DND-41 (cell line): ENCODE measurements around the gene LACTB.

Experiments used
- ATAC-seq: fragments of 200-7000 bp; cut with Tn5 transposase; 3 replicates; pipeline ENCODE4 v1.9.1; 2021; ENCODE audit warnings: low read depth; ENCODE audit not compliant: insufficient read depth
- DNase-seq: peaks from one replicate; pipeline ENCODE4 v3.0.0-alpha.2; 2020
- H2AFZ ChIP-seq: 2 replicates; pipeline ENCODE4 v1.6.0; 2012; ENCODE audit warnings: low read depth, low read length
- H3K27ac ChIP-seq: 2 replicates; pipeline ENCODE4 v1.5.1; 2012; ENCODE audit warnings: low read length, inconsistent platforms
- H3K27me3 ChIP-seq: fragments of 200-600 bp; sonication (generic); 2 replicates; pipeline ENCODE4 v1.6.0; 2012; ENCODE audit warnings: low read length, mild to moderate bottlenecking, inconsistent platforms; ENCODE audit not compliant: insufficient read depth, poor library complexity
- H3K36me3 ChIP-seq: 2 replicates; pipeline ENCODE4 v1.5.1; 2012; ENCODE audit warnings: low read length, inconsistent platforms; ENCODE audit not compliant: insufficient read depth
- H3K4me1 ChIP-seq: 2 replicates; pipeline ENCODE4 v1.5.1; 2012; ENCODE audit warnings: mild to moderate bottlenecking, low read length; ENCODE audit not compliant: insufficient read depth
- H3K4me2 ChIP-seq: 2 replicates; pipeline ENCODE4 v1.6.0; 2012; ENCODE audit warnings: mild to moderate bottlenecking, moderate library complexity, low read length, inconsistent platforms; ENCODE audit not compliant: insufficient read depth
- H3K4me3 ChIP-seq, 2 experiments: fragments of 200-600 bp in 1 of 2; shearing (Covaris generic) in 1 of 2; 2 replicates each; pipeline ENCODE4 v1.5.1; 2012 to 2016; ENCODE audit warnings: inconsistent platforms in 2 of 2, low read length in 2 of 2, mild to moderate bottlenecking in 2 of 2, low read depth in 1 of 2, moderate library complexity in 1 of 2
- H3K79me2 ChIP-seq: 2 replicates; pipeline ENCODE4 v1.6.0; 2012; ENCODE audit warnings: low read length, inconsistent platforms; ENCODE audit not compliant: insufficient read depth
- H3K9ac ChIP-seq: 2 replicates; pipeline ENCODE4 v1.6.0; 2012; ENCODE audit warnings: low read depth, mild to moderate bottlenecking, inconsistent platforms, low read length, moderate library complexity
- H3K9me3 ChIP-seq: 2 replicates; pipeline ENCODE4 v1.5.1; 2012; ENCODE audit warnings: low read length, moderate library complexity, mild to moderate bottlenecking, inconsistent platforms; ENCODE audit not compliant: insufficient read depth, severe bottlenecking
- H4K20me1 ChIP-seq: 2 replicates; pipeline ENCODE4 v1.6.0; 2012; ENCODE audit warnings: low read length; ENCODE audit not compliant: insufficient read depth
- EZH2 ChIP-seq: IDR thresholded peaks from 3 replicates; pipeline ENCODE4 v1.6.1; 2012; ENCODE audit warnings: borderline replicate concordance, low read depth, mild to moderate bottlenecking, moderate library complexity, low read length, inconsistent platforms; ENCODE audit not compliant: severe bottlenecking
- TF ChIP-seq, protein P1 (sequence below): IDR thresholded peaks from 2 replicates; pipeline ENCODE4 v1.5.1; 2012; ENCODE audit warnings: borderline replicate concordance, low read length, moderate library complexity, mild to moderate bottlenecking; ENCODE audit not compliant: poor library complexity, severe bottlenecking; ENCODE audit errors: extremely low read depth

The LACTB gene

DNA sequence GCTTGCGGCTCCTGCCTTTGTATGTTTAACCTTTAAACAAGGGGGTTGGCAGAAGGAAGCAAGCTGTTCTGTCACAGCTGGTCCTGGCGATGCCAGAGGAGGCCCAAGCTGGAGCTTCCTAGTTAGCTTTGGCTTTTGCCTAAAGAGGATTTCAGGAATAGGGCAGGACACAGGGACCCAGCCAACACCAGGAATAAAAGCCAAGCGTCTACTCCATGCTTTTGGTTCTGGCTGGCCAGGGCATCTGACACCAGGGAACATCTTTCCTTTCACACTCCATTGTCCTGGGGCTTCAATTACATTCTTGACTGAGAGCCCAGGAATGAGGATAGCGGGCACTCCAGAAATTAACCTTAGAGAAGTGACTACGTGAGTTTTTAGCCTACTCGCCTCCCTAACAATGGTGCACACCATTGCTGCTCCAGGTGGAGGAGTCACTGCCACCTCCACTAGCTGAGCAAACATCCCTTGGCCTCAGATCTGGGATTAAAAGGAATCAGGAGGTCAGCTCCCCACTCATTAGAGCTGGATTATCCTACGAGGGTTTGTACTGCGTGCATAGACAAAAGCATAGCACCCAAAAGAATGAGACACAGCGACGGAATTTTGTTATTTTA is 40.9 kb upstream of the LACTB start:
- no peaks in the 10 kb centered on the region for H3K36me3 ChIP-seq
- TF ChIP-seq, protein P1, sequence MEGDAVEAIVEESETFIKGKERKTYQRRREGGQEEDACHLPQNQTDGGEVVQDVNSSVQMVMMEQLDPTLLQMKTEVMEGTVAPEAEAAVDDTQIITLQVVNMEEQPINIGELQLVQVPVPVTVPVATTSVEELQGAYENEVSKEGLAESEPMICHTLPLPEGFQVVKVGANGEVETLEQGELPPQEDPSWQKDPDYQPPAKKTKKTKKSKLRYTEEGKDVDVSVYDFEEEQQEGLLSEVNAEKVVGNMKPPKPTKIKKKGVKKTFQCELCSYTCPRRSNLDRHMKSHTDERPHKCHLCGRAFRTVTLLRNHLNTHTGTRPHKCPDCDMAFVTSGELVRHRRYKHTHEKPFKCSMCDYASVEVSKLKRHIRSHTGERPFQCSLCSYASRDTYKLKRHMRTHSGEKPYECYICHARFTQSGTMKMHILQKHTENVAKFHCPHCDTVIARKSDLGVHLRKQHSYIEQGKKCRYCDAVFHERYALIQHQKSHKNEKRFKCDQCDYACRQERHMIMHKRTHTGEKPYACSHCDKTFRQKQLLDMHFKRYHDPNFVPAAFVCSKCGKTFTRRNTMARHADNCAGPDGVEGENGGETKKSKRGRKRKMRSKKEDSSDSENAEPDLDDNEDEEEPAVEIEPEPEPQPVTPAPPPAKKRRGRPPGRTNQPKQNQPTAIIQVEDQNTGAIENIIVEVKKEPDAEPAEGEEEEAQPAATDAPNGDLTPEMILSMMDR, result no peak
- no peak for TF ChIP-seq EZH2
- H3K27me3 ChIP-seq, result no peaks in the 10 kb centered on the region
- no peaks in the 10 kb centered on the region for H3K9me3 ChIP-seq
- no peak overlapping the region for H3K4me2 ChIP-seq
- no peak for ATAC-seq
- H3K4me3 ChIP-seq, result no peak overlapping the region
- H3K27ac ChIP-seq, result no peak overlapping the region
- no peak overlapping the region for H3K9ac ChIP-seq
- no peak overlapping the region for H2AFZ ChIP-seq
- no peaks in the 10 kb centered on the region for H4K20me1 ChIP-seq
- H3K79me2 ChIP-seq, result no peaks in the 10 kb centered on the region
- DNase-seq, result no peak
- no peaks in the 10 kb centered on the region for H3K4me1 ChIP-seq

DNA sequence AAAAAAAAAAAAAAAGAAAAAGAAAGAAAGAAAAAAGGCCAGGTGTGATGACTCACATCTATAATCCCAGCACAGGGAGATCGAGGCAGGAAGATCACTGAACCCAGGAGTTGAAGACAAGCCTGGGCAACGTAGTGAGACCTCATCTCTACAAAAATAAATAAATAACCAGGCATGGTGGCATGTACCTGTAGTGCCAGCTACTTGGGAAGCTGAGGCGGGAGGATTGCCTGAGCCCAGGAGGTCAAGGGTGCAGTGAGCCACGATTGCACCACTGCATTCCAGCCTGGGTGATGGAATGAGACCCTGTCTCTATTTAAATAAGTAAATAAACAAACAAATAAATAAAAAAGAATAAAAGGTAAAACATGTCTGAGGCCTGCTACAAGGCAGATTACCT is 39.3 kb upstream of the LACTB start:
- Histone ChIP-seq H3K27ac (no peak overlapping the region), H3K9me3 (no peaks in the 10 kb centered on the region), H4K20me1 (no peaks in the 10 kb centered on the region), H3K36me3 (no peaks in the 10 kb centered on the region), H3K4me1 (no peaks in the 10 kb centered on the region), H3K27me3 (no peaks in the 10 kb centered on the region), H3K79me2 (no peaks in the 10 kb centered on the region), H3K9ac (no peak overlapping the region), H3K4me3 (no peak overlapping the region), H3K4me2 (no peak overlapping the region), H2AFZ (no peak overlapping the region)
- ATAC-seq (no peak), DNase-seq (no peak)
- TF ChIP-seq EZH2, result no peak
- TF ChIP-seq, protein P1, result no peak

DNA sequence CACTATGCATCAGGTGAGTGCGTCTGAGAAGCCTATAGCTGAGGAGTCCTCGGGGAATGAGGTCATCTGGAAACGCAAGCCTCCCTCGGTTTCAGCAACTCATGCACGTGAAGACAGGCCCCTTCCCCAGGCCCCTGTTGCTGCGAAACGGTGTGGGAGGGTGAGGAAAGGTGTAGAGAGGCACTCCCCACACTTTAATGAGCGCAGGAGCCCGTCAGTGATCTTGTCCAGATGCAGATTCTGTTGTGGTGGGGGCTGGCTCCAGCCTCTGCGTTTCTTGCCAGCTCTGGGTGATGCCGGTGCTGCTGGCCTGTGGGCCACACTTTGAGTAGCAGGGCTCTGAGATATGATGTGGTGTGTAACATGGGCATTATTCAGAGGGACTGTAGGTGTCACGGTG is 38.6 kb upstream of the LACTB start:
- Histone ChIP-seq H3K27me3 (no peaks in the 10 kb centered on the region), H3K4me3 (no peak overlapping the region), H3K79me2 (no peaks in the 10 kb centered on the region), H3K36me3 (no peaks in the 10 kb centered on the region), H2AFZ (no peak overlapping the region), H3K9me3 (no peaks in the 10 kb centered on the region), H3K4me1 (no peaks in the 10 kb centered on the region), H3K4me2 (no peak overlapping the region), H4K20me1 (no peaks in the 10 kb centered on the region), H3K27ac (no peak overlapping the region), H3K9ac (no peak overlapping the region)
- TF ChIP-seq, protein P1, result no peak
- TF ChIP-seq EZH2, result no peak
- no peak for ATAC-seq
- no peak for DNase-seq
